HG03060 (cell line): ENCODE measurements around the gene AMDHD2.

Experiments used
- ATAC-seq: cut with Tn5 transposase; IDR thresholded peaks from one replicate; pipeline ENCODE4 v1.9.1; 2021; ENCODE audit warnings: low read depth, moderate number of reproducible peaks; ENCODE audit not compliant: unreplicated experiment

AMDHD2 gene

DNA sequence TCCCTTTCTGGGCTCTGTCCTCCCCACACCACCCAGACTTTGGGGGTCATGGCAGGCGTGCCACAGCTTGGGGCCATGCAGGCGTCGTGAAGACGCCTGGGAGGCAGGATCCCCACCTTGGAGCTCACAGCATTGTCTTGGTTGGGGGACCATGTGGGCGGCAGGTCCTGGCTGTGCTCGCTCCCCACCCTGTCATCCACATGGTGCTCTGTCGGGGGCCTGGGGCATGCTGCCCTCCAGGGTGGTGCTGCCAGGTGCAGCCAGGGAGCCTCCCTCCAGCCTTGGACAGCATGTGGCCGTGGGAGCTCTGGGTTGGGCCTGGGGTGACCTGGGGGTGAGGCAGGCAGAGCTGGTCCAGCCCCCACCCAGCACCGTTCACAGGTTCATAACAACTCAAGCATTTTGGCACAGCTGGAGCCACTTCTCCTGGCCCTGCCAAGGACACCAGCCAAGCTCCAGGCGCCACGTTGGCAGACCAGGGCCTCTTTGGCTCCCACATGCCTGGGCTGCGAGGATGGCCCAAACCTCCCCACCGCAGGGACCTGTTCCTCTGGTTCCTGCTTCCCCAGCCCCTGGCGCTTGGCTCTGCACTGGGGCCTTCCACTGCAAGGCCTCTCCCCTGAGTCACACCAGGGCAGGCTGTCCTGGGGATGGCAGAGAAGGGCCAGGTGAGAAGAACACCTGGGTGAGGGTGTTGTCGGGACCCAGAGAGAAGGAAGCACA lies 21.5 kb upstream of the AMDHD2 start:
- no peak for ATAC-seq

DNA sequence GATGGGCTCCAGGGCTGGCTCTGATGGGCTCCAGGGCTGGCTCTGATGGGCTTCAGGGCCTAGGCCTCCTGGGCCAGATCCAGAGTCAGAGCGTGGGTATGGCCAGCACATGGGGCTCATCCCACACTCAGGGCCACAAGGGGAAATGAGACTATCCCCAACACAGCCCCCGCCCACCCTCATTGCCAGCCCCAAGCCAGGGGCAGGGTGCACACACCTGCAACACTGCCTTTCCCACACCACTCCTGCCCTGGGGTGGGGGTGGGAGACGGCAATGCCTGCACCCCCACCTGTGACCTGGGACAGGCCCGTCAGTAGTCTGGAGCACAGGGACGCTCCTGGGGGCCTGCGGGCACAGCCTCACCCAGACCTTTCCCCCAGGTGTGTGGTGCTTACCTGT lies 20.7 kb upstream of the AMDHD2 start:
- ATAC-seq, result no peak

- ATAC-seq, result no peak
Measured at GRCh38 chr16:2499890-2500429, 20.2 kb upstream of the AMDHD2 start.

GRCh38 chr16:2500430-2500917 lies 19.7 kb upstream of the AMDHD2 start:
- ATAC-seq, result no peak

DNA sequence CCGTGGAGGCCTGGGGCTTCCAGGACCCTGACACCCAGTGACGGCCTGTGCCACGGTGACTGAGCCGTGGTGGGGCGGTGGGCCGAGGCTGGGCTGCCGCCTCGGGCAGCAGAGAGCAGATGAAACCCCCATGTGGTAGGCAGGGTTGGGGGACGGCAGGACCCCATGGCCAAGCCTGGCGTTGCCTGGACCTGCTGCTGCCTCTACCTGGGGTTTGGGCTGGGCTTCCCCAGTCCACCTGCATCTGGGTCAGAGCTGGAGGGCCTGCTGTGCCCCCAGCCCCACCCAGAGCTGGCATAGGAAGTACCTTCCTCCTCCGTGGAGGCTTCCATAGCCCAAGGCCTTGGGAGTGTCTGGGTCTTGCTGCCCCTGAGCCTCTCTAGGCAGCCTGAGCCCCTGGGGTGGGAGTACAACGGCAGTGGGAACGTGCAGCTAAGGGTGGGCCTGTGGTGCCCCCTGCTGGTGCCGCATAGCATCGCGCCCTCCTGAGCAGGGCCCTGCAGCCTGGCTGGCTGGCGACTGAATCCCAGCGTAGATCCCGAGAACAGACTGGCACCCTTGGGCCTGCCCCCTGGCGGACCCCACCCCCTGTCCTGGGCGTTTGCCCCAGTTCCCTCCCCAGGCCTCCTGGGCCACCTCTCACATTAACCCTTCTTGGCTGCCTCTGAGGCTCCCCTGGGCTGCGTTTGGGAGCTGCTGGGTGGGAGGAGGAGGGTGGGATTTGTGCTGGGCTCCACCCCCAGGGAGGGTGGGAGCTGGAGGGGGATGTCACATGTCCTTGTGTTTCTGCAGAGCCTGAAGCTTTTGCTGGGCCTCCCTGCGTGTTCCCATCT lies 19.0 kb upstream of the AMDHD2 start:
- ATAC-seq, result peak; percentile 44

DNA sequence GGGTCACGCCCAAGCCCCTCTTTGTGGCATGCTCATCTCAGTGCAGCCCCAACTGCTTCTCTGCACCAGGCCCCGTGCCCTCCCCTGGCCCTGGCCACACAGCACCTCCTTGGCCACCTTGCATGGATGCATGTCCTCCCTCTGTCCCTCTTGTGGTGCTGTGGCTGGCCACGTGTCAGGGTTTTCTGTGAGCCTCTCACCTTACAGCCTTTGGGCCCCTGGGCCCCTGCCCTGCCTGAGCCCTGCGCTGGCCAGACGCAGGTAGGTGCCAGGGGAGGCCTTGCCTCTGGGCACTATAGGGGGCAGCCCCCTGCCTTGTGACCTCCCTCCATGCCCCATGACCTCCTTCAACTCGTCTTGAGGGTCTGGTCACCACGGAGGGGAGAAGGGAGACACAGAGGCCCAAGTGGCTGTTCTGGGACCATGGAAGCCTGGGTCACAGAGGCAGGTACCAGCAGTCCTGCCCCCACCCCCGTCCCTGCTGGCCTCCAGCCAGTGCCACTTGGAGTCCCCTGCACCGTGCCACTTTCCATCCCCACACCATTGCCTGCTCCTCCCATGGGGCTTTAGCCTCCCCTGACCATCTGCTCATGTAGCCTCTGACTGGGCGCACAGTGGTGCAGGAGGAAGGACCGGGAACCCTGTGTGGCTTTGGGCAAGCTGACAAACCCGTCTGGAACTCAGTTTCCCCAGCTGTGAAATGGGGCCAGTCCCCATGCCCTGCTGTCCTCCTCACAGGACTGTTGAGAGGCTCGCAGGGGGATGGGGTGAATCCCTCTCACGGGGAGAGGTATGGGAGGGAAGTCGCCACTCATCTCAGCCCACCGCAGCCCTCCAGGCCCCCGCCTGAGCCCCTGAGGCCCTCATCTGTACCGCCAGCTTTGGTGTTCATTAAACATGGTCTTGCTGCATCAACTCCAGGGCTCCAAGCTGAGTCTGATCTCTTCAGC lies 17.9 kb upstream of the AMDHD2 start:
- ATAC-seq, result no peak

DNA sequence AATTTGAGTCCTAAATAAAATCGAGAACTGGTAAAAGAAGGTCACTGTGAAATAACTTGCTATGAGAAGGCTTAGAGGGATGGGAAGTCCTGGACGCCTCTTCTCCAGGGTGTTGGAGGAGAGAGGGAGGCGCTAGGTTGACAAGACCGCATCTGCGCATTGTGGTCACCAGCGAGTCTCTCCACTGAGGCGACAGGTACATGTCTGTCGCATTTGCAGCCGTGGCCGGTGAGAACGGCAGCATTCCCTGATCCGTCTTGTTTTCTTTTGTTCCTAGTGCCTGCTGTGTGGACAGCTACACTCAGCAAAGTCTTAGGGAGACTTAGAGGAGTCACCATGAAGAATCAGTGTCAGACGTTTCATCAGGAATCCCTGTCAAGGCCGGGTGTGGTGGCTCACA lies 14.5 kb upstream of the AMDHD2 start:
- no peak for ATAC-seq

DNA sequence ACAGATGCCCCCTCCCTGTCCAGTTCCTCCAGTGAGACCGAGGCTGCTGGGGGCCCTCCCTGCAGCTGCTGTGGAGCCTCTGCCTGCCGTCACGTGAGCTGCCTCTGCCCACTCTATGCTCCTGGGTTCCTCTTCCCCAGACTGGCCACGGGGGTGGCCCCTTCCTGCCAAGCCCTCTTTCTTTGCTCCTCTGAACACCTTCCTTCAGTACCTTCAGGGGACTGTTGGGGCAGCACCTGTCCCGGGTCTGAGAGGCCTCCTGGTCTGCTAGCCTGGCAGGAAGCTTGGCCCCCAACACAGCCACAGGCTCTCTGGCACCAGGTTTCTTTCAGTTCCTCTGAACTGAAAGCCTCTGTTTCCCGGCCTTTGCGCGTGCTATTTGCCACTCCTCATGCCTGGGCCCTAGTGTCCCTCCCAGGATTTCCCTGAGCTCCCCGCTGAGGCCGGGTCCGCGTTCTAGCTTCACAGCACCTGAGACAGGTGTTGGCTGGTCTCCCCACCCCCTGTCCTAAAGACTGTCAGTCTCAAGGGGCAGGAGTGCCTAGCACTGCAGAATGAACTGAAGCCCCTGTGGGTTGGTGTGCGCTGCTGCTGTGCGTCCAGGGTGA lies 13.0 kb upstream of the AMDHD2 start:
- ATAC-seq, result no peak

DNA sequence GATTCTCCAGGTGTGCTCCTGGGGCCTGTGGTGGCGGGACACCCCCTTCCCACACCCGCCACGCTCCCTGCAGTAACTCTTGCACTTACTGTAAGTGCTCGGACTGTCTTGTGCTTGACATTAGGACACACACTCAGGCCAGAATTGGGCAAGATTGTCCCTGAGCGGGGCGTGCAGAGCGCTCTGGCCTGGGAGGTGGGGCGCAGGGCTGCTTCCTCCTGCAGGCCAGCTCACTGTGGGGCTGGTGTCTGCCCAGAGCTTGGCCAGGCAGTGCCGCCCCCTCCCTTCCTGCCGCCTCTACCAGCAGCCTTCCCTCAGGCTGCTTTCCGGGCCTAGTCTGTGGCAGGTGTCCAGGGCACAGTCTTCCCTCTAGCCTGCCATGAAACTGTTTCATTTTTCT lies 12.5 kb upstream of the AMDHD2 start:
- no peak for ATAC-seq

GRCh38 chr16:2508722-2509400 lies 11.3 kb upstream of the AMDHD2 start:
- no peak for ATAC-seq

- no peak for ATAC-seq
Measured at GRCh38 chr16:2511128-2511800, 8.9 kb upstream of the AMDHD2 start.

DNA sequence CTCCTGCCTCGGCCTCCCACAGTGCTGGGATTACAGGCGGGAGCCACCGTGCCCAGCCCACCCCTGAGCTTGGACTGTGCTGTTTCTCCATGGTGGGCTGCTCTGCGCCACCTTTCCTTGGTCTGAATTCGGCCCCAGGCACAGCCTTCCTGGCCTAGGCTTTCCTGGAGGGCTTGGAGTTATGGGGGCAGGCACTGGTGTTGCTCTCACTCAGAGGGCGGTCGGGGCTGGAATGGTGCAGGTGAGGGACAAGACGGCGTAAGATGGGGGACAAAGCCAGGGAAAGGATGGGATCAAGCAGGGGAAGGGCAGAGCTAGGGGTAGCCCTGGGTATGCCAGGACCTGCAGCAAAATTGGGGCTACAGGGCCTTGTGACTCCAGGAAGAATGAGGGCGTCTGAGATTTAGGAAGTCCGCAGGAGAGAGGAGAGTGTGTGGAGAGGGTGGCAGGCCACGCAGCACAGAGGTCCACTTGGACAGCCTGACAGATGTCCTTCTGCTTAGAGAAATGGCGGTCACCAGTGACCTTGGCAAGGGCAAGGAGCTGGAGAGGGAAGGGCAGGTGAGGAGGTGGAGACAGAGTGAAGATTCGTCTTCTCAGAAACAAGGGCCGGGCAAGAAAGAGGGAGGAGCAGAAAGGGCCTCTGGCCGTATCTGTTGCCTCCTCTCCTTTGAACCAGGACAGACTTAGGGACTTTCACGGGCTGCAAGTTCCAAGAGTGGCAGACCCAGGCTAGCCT lies 8.0 kb upstream of the AMDHD2 start:
- no peak for ATAC-seq

GRCh38 chr16:2512735-2513404 lies 7.3 kb upstream of the AMDHD2 start:
- ATAC-seq, result no peak

DNA sequence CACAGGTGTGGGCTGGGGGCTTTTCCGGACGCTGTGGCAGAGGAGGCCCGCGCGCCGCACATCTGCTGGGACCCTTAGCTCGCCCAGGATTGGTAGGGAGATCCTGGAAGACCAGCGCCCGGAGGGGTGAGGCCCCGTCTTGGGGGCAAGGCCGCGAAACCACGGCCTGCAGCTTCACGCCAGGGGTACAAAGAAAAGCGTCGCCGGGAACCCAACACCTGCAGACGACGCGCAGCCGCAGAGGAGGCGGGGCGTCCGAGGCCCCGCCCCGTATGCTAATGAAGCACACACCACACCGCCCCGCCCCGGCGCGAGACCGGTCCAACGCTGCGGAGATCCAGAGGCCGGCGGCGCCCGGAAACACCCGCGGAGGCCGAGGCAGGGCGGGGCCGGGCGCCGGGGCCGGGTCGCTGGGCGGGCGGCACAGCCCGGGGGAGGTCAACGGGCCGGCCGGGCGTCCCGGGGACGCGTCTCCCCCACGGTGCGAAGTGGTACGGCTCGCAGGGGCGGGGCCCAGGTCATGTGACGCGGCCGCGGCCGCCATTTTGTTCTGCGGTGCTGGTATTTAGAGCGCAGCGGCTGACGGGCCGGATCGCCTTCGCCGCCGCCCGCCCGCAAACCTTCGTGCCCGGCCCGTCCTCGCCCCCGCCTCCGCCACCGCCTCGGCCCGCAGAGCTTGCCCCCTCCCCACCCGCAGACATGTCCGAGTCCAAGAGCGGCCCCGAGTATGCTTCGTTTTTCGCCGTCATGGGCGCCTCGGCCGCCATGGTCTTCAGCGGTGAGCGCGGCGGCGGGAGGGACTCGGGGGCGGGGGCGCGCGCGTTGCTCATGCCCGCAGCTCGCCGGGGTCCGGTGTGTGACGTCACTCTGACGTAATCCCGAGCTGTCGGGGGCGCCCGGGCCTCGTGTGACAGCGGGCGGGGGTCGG lies 6.5 kb upstream of the AMDHD2 start, which contains the start of gene ATP6V0C:
Gene ATP6V0C, plus strand, starts transcription at position 548 of the 928 bp plus-strand sequence. Its CDS starts 152 bp downstream, at position 700.
- peak; percentile 44 for ATAC-seq

DNA sequence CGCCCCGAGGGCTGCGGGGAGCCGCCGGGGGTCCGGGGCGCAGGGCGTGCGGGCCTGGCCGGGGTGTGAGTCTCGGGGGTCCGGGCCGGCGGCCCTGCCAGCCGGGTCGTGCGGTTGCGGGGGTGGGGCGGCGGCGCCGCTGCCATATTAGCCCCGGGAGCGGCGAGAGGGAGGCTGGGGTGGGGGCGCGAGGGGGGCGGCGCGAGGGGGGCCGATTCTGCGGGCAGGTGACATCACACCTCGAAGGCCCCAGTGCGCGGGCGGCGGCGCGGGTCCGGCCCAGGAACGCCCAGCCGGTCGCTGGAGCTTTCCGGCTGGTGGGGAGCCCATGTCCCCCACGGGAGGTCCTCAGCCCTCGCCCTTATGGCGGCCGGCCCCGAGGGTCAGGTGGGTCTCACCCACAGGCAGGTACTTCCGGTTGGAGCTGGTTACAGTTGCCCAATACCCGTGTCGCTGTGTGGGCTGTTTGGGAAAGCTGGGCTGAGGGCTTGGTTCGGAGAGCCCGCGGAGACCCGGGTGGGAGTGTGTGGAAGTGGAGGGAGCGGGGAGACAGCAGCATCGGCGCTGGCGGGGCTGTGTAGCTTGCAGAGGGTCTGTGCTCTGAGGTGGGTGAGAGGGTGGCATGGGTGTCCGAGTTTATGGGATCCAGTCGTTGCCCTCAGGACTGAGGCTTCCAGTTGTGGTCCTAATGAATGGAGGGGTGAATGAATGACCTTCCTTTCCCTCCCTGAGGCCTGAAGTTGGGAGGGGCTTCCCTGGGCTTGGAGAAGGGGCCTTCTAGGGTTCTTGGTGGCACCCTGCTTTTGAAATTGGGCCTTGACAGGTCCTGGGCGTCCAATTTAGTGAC lies 5.6 kb upstream of the AMDHD2 start:
- no peak for ATAC-seq
